Stimulated activated CD4-positive, alpha-beta T cell treated with anti-CD3 and anti-CD28 coated beads, Interleukin-1b, Interleukin-23, amount 100 ng/mL, for 48 hours (primary cell): Measurements from ENCODE around the gene KCNH3.
"Not testable (repeated sequence)": the region's sequence is repeated elsewhere in the genome, so short reads cannot be mapped to it uniquely, and the experiment has no call there.

Source experiments
- DNase-seq: peaks from one replicate; pipeline ENCODE4 v3.0.0-alpha.2; 2020

KCNH3 gene

DNA sequence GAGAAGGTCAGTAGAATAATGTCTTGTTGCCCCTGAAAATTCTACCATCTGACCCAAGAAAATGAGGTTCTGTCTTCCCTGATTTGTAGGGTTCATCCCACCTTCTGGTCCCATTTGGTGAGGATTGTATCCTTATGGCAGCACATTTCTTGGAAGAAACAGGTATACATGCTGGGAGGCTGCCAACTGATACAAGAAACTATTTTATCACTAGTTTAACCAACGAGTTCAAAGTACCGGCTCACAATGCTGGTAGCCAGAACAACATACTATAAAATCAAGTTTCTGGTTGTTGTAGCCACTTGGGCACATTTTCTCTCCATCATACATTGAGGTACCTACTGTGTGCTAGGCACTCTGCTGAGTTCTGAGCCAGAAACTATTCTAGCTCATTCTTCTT, 7.1 kb upstream of the KCNH3 start:
- no peak for DNase-seq

- DNase-seq = no peak
Measured at GRCh38 chr12:49533331-49533730, 5.5 kb upstream of the KCNH3 start.

DNA sequence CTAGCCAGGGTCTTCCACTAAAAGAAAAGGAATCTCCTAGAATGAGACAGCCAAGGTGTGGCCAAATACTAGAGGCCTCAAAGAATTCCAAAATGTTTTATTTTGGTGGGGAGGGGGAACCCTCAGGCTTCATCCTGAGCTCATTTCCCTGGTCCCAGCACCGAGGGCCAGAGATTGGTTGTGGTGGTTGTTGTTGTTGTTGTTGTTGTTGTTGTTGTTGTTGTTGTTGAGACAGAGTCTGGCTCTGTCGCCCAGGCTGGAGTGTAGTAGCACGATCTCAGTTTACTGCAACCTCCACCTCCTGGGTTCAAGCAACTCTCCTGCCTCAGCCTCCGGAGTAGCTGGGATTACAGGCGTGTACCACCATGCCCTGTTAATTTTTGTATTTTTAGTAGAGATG, 4.7 kb upstream of the KCNH3 start:
- not testable (repeated sequence) for DNase-seq

GRCh38 chr12:49534731-49535278, 4.0 kb upstream of the KCNH3 start:
- no peak for DNase-seq

GRCh38 chr12:49535921-49536525, 2.8 kb upstream of the KCNH3 start:
- DNase-seq = no peak

DNA sequence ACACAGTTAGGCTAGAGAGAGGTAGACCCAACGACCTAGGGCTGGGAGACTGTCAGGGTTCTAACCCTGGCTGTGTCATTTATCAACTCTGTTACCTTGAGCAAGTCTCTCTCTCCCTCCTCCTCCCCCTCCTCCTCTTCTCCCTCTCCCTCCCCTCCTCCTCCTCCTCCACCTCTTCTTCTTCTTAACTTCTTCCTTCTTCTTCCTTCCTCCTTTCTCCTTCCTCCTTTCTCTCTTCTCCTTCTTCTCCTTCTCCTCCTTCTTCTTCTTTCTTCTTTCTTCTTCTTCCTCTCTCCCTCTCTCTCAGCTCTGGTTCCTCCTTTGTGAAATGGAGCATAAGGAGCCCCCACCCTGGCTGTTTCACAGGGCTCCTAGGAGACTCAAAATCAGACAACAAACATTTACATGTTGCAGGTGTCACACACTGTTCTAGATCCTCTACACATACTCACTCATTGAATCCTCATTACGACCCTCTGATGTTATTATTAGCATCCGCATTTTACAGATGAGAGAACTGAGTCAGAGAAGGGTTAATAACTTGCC, 2.2 kb upstream of the KCNH3 start:
- DNase-seq = no peak

GRCh38 chr12:49537231-49537751, 1.5 kb upstream of the KCNH3 start:
- no peak for DNase-seq

- no peak for DNase-seq
Measured at GRCh38 chr12:49537752-49538509, 899 bp upstream of the KCNH3 start.

DNA sequence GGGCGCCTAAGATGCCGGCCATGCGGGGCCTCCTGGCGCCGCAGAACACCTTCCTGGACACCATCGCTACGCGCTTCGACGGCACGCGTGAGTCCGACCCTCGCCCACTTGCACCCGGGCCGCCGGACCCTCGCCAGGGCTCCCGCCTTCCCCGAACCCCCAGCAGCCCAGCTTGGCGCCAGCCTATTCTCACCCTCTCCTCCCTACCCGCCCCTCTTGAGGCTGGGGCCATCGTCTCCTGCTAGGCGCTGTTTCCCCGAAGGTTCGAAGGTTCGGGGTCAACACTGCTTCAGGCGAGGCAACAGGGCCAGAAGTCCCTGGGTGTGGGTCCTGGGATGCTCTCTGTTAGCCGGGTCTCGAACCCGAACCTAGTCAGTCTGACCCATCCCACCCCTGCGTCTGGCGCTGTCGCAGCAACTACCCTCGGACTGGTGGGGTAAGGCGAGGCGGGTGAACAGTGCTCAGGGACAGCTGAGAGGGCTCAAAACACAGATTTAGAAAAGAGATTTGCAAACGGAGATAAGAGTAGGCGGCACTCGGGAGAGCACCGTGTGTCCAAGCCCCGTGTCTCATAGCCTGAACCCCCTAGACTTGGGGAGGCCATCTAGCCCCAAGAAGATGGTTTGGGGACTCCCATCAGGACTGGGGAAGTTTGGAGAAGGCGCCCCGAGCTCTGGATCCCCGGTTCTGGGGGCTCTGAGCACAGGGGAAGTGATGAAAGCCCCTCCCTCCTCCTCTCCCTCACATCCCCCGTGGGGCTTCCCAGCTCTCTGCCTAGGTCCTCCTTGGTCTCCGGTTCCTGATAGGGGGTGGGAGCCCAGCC, 787 bp downstream of the KCNH3 start:
- DNase-seq = no peak

- no peak for DNase-seq
Measured at GRCh38 chr12:49540229-49541139, 1.7 kb downstream of the KCNH3 start.

- no peak for DNase-seq
Measured at GRCh38 chr12:49541140-49541861, 2.5 kb downstream of the KCNH3 start.

GRCh38 chr12:49541911-49542505, 3.2 kb downstream of the KCNH3 start:
- DNase-seq = no peak

- DNase-seq = no peak
Measured at GRCh38 chr12:49542592-49543160, 3.8 kb downstream of the KCNH3 start.

DNA sequence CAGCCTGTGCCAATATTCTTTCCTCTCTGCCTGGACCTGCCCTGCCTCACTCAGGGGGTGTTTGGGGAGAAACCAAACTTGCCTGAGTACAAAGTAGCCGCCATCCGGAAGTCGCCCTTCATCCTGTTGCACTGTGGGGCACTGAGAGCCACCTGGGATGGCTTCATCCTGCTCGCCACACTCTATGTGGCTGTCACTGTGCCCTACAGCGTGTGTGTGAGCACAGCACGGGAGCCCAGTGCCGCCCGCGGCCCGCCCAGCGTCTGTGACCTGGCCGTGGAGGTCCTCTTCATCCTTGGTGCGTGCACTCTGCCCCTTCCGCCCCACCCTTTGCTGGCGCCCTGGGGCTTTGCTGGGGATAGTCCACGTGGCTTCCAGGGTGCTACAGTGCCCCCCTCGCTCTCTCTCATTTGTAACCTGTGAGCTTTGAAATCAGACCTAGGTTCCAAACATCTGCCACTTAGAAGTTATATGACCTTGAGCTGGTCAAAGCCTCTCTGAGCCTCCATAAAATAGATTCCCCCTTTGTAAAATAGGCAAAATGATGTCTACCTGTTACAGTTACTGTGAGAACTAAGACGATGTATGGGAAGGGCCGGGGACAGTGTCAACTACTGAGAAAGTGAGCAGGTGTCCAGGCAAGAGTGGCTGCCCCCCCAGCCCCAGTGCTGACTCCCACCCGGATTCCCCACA, 4.5 kb downstream of the KCNH3 start:
- DNase-seq = no peak

DNA sequence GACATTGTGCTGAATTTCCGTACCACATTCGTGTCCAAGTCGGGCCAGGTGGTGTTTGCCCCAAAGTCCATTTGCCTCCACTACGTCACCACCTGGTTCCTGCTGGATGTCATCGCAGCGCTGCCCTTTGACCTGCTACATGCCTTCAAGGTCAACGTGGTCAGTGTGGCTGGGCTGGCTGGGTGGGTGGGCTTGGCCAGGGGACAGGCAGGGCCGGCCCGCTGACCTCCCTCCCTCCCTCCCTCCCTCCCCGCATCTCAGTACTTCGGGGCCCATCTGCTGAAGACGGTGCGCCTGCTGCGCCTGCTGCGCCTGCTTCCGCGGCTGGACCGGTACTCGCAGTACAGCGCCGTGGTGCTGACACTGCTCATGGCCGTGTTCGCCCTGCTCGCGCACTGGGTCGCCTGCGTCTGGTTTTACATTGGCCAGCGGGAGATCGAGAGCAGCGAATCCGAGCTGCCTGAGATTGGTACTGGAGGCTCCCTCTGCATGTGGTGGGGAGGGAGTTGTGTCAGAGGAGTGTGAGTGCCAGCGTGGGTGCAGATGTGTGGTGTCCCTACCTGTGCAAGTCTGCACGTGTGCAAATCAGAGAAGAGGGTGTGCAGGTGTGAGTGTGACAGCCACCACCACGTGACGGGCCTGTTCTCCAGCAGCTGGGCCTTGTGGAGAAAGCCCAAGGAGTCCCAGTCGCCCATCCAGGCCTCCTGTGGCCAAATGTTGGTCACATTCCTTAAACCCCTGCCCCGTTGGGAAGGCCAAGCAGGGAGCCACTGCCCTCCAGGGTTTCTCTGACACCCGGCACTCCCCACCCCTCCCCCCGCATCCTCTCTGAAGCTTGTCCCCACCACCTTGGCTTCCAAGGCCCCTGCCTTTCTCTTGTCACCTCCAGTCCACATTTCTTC, 5.3 kb downstream of the KCNH3 start:
- no peak for DNase-seq

DNA sequence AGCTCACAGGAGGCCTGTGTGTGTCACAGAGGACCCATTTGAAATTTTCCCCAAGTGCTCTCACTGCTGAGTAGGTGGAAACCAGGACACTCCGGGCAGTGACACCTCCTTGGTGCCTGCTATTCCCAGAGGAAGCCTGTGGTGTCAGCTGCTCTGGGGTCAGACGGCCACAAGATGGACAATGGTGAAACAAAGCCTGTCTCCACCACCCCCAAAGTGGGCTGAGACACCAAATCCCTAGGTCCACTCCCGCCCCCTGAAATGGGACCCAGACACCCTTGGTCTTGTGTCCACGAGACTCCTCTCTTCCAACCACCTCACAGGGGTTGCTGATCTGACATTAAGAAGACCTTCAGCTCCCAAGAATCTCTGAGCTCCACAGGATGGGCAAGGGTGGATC, 7.0 kb downstream of the KCNH3 start:
- DNase-seq = no peak

DNA sequence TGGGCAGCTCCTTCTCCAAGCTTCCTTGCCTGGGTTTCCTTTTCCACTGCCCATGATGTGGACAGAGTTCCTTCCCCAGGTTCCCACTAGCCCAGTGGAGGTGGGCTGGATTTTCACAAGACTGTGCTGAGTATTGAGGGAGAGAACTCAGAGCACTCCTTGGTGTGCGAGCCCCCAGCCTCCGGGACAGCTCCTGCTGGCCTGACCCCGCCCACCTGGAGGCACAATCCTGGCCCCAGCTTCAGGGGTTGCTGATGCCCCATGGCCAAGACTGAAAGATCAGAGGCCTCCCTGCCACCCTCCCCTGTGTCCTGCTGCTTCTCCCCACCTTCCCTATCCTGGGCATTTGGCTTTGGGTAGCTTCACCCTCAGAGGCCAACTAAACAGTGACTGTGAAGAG, 7.7 kb downstream of the KCNH3 start:
- DNase-seq = no peak

- DNase-seq = no peak
Measured at GRCh38 chr12:49547090-49547690, 8.4 kb downstream of the KCNH3 start.
